Measurements from ENCODE around the gene RASD1. TPM values are rescaled to one million over a fixed set of nuclear protein-coding genes. Genes with fewer than 3 reads are reported as not detected.

The RASD1 gene
- total RNA-seq, 1 experiment from 2014 or later, result 11.0 TPM

- ChIA-PET POLR2A (interaction anchor here (0.8 kb wide), 1 partner anchor 15 kb away, joined by 3 read pairs; no protein-coding TSS in a partner anchor), CTCF (no interaction called here)
- 0 out of 2 replicates have a peak, but pooled peaks cover 8% of the 10 kb centered on the region for H3K4me1 ChIP-seq
- no peaks in the 10 kb centered on the region for H3K4me1 Mint-ChIP-seq (ENCODE audit: low read depth, unreplicated experiment)
- no peaks in the 10 kb centered on the region for H3K9me3 Mint-ChIP-seq (ENCODE audit: unreplicated experiment)
- H3K4me3 Mint-ChIP-seq (ENCODE audit: unreplicated experiment), result no peak overlapping the region
- H3K36me3 Mint-ChIP-seq (ENCODE audit: insufficient read depth, unreplicated experiment), result peaks cover 35% of the 10 kb centered on the region
- H3K4me3 ChIP-seq (ENCODE audit: low read depth, low read length), result no peak overlapping the region
- intact Hi-C loops (cut with micrococcal nuclease; ENCODE audit: unreplicated experiment), result no loop called here
- no peaks in the 10 kb centered on the region for H3K27me3 Mint-ChIP-seq (ENCODE audit: insufficient read depth, unreplicated experiment)
- BruUV-seq (replicated peaks), result no TSS peak
- no peaks in the 10 kb centered on the region for H3K27me3 ChIP-seq (replicated peaks; ENCODE audit: control insufficient read depth, insufficient read depth, low read length)
- H3K9me3 ChIP-seq, result no peaks in the 10 kb centered on the region
- peaks cover 3% of the 10 kb centered on the region for H3K36me3 ChIP-seq (ENCODE audit: control insufficient read depth, insufficient read depth, low read length)
- no peak overlapping the region for H3K27ac Mint-ChIP-seq (ENCODE audit: unreplicated experiment)
- no peak for TF ChIP-seq CTCF (IDR thresholded peaks at IDR 0.05; ENCODE audit: insufficient read depth in 1 of 2, low read depth in 1 of 2, low read length in 1 of 2, severe bottlenecking in 1 of 2, unreplicated experiment in 1 of 2)
- no peak for DNase-seq
Observed at GRCh38 chr17:17481860-17482259, 14.3 kb downstream of the RASD1 start.

GRCh38 chr17:17480593-17481148, 15.5 kb downstream of the RASD1 start:
- POLR2A ChIA-PET, result no interaction called here
- intact Hi-C loops (cut with micrococcal nuclease; ENCODE audit: unreplicated experiment), result no loop called here
- H3K27ac Mint-ChIP-seq (ENCODE audit: unreplicated experiment), result peak overlapping the region; percentile 9

GRCh38 chr17:17479209-17479608, 17.0 kb downstream of the RASD1 start:
- CTCF ChIA-PET, result no interaction called here
- H3K27me3 ChIP-seq (replicated peaks; ENCODE audit: control insufficient read depth, insufficient read depth, low read length), result no peaks in the 10 kb centered on the region; the same call in 1 of the 2 replicates
- Mint-ChIP-seq H3K27ac (ENCODE audit: unreplicated experiment) (no peak overlapping the region), H3K4me1 (ENCODE audit: low read depth, unreplicated experiment) (no peaks in the 10 kb centered on the region), H3K4me3 (ENCODE audit: unreplicated experiment) (no peak overlapping the region), H3K27me3 (ENCODE audit: insufficient read depth, unreplicated experiment) (peaks cover 4% of the 10 kb centered on the region), H3K36me3 (ENCODE audit: insufficient read depth, unreplicated experiment) (peaks cover 31% of the 10 kb centered on the region), H3K9me3 (ENCODE audit: unreplicated experiment) (no peaks in the 10 kb centered on the region)
- no peak overlapping the region for H3K4me3 ChIP-seq (ENCODE audit: low read depth, low read length)
- no peak for DNase-seq
- H3K9me3 ChIP-seq, result no peaks in the 10 kb centered on the region
- no peak for TF ChIP-seq CTCF (IDR thresholded peaks at IDR 0.05; ENCODE audit: insufficient read depth in 1 of 2, low read depth in 1 of 2, low read length in 1 of 2, severe bottlenecking in 1 of 2, unreplicated experiment in 1 of 2)
- POLR2A ChIA-PET, result no interaction called here
- no TSS peak for BruUV-seq (replicated peaks)
- H3K36me3 ChIP-seq (ENCODE audit: control insufficient read depth, insufficient read depth, low read length), result no peaks in the 10 kb centered on the region
- intact Hi-C loops (cut with micrococcal nuclease; ENCODE audit: unreplicated experiment), result no loop called here
- H3K4me1 ChIP-seq, result peaks cover 12% of the 10 kb centered on the region; the same call in 1 of the 2 replicates

More at GRCh38 chr17:17480593-17481148, 15.5 kb downstream of the RASD1 start:
- peaks cover 37% of the 10 kb centered on the region for H3K36me3 Mint-ChIP-seq (ENCODE audit: insufficient read depth, unreplicated experiment)
- no TSS peak for BruUV-seq (replicated peaks)
- peaks cover 3% of the 10 kb centered on the region for H3K36me3 ChIP-seq (ENCODE audit: control insufficient read depth, insufficient read depth, low read length)
- no peak overlapping the region for H3K4me3 Mint-ChIP-seq (ENCODE audit: unreplicated experiment)
- no peaks in the 10 kb centered on the region for H3K4me1 Mint-ChIP-seq (ENCODE audit: low read depth, unreplicated experiment)
- H3K4me1 ChIP-seq, result peaks cover 12% of the 10 kb centered on the region; the same call in 1 of the 2 replicates
- DNase-seq, result no peak
- no peaks in the 10 kb centered on the region; the same call in 1 of the 2 replicates for H3K27me3 ChIP-seq (replicated peaks; ENCODE audit: control insufficient read depth, insufficient read depth, low read length)
- H3K9me3 Mint-ChIP-seq (ENCODE audit: unreplicated experiment), result no peaks in the 10 kb centered on the region
- CTCF ChIA-PET, result no interaction called here
- no peaks in the 10 kb centered on the region for H3K27me3 Mint-ChIP-seq (ENCODE audit: insufficient read depth, unreplicated experiment)
- no peak for TF ChIP-seq CTCF (IDR thresholded peaks at IDR 0.05; ENCODE audit: insufficient read depth in 1 of 2, low read depth in 1 of 2, low read length in 1 of 2, severe bottlenecking in 1 of 2, unreplicated experiment in 1 of 2)
- no peak overlapping the region for H3K4me3 ChIP-seq (ENCODE audit: low read depth, low read length)
- no peaks in the 10 kb centered on the region for H3K9me3 ChIP-seq
